NCI-H2029 (cell line): Measurements from ENCODE around the gene CEP57.
"Not testable (repeated sequence)": the region's sequence is repeated elsewhere in the genome, so short reads cannot be mapped to it uniquely, and the experiment has no call there.

Experiments
- DNase-seq: peaks from one replicate; lab custom pipeline; 2025; lab: John Stamatoyannopoulos, UW

CEP57 gene

DNA sequence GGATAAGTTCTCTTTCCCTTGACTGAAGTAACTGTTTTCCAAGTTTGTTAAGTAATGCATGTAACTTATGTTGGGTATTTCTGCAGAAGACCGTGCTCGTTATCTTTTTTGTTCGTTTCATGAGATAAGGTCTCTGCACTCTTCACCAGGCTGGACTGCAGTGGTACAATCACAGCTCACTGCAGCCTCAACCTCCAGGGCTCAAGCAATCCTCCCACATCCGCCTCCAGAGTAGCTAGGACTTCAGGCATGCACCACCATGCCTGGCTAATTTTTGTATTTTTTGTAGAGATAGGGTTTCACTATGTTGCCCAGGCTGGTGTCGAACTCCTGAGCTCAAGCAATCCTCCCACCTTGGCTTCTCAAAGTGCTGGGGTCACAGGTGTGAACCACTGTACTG, 64.1 kb downstream of the CEP57 start:
- DNase-seq = not testable (repeated sequence)

- DNase-seq = not testable (repeated sequence)
Observed at GRCh38 chr11:95860024-95860423, 69.7 kb downstream of the CEP57 start.

DNA sequence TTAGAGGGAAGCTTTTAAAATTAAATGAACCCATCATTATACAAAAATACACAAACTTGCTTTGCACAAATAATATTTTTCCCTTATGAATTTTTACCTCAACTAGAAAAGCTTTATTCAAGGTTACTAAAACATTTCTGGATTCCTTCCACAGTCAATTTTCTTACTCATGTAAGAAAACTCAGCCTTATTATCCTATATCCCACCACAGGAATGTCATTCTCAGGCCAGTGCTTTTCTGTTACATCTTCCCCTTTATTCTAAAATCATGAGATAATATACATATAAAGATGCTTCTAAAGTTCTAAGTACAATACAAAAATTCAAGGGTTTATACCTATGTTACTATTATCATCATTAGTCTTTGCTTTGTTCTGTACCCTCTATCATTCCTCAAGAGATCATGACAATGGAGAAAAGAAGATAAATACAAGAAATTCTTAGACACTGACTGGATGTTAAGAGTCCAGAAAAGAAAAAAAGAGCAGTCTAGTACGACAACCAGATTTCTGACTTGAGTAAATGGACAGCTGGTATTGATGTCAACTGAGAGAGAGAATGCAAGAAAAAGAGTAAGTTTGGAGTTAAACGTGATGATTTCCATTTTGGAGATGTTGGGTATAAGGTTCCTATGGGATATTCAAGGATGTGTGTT, 73.3 kb downstream of the CEP57 start:
- no peak for DNase-seq

DNA sequence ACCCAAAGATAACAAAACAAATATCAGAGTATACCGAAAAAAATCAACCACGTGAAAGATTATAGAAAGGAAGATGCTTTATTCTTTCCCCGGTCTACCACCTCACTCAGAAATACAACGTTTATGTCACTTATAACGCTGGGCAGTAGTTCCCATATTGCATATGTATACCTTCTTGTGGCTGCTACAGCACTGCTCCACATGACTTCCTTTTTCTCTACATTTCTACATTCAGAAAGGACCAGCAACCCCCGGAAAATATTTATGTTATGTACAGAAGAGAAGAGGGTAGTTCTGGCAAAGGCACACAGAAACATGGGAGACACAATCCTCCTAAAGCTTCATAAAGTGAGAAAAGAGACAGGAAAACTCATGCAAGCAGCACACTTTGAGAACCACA, 76.8 kb downstream of the CEP57 start:
- no peak for DNase-seq

DNA sequence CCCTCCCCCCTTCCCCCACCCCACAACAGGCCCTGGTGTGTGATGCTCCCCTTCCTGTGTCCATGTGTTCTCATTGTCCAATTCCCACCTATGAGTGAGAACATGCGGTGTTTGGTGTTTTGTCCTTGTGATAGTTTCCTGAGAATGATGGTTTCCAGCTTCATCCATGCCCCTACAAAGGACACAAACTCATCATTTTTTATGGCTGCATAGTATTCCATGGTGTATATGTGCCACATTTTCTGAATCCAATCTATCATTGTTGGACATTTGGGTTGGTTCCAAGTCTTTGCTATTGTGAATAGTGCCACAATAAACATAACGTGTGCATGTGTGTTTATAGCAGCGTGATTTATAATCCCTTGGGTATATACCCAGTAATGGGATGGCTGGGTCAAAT, 80.6 kb downstream of the CEP57 start:
- not testable (repeated sequence) for DNase-seq

GRCh38 chr11:95877291-95877690, 87.0 kb downstream of the CEP57 start:
- no peak for DNase-seq
